ENCODE data around the gene MAPK12.

The MAPK12 gene

GRCh38 chr22:50262973-50263617 is 1.6 kb upstream of the MAPK12 start:
- TF ChIP-seq CTCF (conservative IDR thresholded peaks at IDR 0.05) (no peak), ZFX (IDR thresholded peaks at IDR 0.05) (no peak)
- H3K27ac ChIP-seq: peak overlapping the region; percentile 84

GRCh38 chr22:50262460-50262911 is 1.0 kb upstream of the MAPK12 start:
- TF ChIP-seq CTCF (conservative IDR thresholded peaks at IDR 0.05) (no peak), ZFX (IDR thresholded peaks at IDR 0.05) (no peak)
- H3K27ac ChIP-seq: peak overlapping the region; percentile 84

- peak overlapping the region; percentile 84 for H3K27ac ChIP-seq
- no peak for TF ChIP-seq CTCF (conservative IDR thresholded peaks at IDR 0.05)
- TF ChIP-seq ZFX (IDR thresholded peaks at IDR 0.05): peak; percentile 82
These were observed 475 bp downstream of the MAPK12 start for GRCh38 chr22:50260801-50261614.

GRCh38 chr22:50260434-50260800 is 1.1 kb downstream of the MAPK12 start:
- peak overlapping the region; percentile 84 for H3K27ac ChIP-seq
- TF ChIP-seq ZFX (IDR thresholded peaks at IDR 0.05): no peak
- no peak for TF ChIP-seq CTCF (conservative IDR thresholded peaks at IDR 0.05)

- H3K27ac ChIP-seq: no peak overlapping the region
- TF ChIP-seq CTCF (conservative IDR thresholded peaks at IDR 0.05) (no peak), ZFX (IDR thresholded peaks at IDR 0.05) (no peak)
These were observed 2.2 kb downstream of the MAPK12 start for GRCh38 chr22:50259302-50259701.

- TF ChIP-seq ZFX (IDR thresholded peaks at IDR 0.05) (no peak), CTCF (conservative IDR thresholded peaks at IDR 0.05) (no peak)
- peak overlapping the region; percentile 1; the same call in 1 of the 2 replicates for H3K27ac ChIP-seq
These were observed 2.9 kb downstream of the MAPK12 start for GRCh38 chr22:50258361-50259292.
